Fibroblast of gingiva (primary cell): Measurements from ENCODE around the gene MYO7B.

Experiments
- DNase-seq: peaks from one replicate; pipeline ENCODE4 v3.0.0-alpha.2; 2011; ENCODE audit warnings: low read depth

The MYO7B gene

DNA sequence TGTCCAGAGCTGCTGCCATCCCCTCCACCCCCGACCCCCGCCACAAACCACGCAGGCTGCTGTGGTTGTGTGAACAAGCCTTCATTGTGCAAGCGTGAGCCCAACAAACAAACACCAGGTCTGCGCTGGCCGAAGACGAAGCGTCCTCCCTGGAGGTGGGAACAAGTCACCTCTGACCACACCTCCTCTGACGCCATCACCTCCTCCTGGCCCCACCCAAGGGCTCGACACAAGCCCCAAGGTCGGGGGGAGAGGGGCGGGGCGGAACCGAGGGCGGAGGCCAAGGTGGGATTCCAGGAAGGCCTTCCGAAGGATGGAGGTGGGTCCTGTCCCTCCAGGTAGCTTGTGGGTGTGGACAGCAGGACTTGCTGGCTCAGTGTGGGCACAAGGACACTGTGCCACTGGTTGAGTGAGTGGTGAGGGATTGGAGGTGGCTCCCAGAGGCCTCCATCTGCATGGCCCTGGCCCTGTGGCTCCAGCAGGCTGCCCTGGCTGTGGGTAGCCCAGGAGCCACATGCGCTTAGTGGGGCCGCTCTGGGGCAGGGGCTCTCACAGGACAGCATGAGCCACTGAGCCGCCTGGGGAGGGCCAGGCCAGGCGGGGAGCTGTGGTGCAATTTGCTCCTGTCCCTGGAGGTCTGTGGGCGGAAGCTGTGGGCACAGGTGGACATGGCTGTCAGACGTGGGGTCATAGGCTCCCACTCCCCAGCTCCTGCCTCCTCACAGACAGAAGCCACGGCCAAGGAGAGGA, 103.1 kb downstream of the MYO7B start:
- DNase-seq: no peak

DNA sequence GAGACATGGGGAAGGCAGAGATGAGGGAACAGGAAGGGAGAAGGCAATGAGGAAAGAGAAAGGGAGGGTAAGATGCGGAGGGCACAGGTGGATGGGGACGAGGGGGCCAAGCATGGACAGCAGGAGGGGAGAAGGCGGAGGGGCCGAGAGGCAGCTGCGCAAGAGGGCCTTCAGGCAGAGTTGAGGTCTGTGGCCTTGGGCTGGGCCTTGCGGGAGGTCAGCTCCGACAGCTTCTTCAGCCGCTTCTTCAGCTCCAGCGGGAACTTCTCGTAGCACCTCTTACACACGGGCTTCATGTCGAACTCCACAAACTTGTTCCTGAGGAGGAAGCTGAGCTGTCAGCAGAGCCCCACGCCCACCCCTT, 103.6 kb downstream of the MYO7B start:
- no peak for DNase-seq

DNA sequence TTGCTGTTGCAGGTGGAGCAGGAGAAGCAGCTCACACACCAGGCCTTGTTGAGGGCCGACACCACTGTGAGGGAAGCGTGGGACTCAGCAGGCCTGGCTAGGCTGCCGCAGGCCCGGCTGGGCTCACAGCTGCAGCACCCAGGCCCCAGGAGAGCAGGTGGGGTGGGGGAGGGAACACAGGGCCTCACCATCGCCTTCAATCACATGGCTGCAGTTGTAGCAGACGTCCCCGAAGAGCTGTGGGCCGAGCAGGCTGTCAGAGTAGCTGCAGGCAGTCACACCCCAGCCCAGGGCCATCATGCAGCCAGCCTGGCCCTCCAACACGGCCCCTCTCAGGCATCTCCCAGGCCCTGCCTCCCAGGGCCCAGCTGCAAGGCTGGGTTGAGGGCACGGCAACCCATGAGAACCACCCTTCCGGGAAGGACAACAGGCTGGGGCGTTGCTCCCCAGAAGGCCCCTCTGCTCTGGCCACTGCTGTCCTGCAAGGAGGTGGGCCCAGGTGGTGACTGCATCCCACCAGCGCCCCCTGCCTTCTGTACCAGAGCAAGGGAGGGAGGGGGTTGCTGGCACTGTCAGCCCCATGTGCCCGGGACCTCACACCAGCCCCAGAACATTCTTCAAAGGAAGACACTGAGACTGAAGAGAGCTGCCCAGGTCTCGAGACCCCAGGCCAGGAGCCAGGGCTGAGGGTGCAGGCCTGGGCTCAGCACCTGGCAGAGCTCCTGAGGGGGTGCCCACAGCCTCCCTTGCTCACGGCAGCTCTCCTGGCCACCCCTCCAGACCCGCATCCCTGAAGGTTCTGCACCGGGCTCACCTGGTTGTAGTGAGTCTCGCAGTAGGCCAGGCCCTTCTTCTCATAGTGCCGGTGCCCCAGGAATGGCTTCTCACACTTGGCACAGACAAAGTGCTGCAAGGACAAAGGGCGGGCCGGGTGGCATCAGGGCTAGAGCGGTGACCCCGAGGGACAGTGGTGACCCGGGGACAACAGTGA, 104.9 kb downstream of the MYO7B start:
- no peak for DNase-seq

DNA sequence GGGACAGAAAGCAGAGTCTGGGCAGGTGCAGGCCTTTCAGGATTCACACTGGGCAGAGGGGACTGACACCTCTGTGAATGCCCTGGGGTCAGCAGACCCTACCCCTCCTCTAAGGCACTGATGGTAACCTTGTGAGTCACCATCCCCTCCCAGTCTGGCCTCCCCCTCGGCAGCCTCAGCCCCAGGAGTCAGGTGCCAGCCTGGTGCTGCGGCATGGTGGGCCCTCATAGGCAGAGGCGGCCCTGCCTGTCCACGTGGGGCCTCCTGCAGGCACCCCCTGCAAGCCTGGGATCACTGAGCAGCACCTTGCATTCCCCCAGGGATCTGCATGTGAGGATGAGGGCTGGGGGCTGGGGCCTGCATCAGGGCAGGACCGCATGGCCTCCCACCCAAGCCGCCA, 105.7 kb downstream of the MYO7B start:
- DNase-seq: no peak

DNA sequence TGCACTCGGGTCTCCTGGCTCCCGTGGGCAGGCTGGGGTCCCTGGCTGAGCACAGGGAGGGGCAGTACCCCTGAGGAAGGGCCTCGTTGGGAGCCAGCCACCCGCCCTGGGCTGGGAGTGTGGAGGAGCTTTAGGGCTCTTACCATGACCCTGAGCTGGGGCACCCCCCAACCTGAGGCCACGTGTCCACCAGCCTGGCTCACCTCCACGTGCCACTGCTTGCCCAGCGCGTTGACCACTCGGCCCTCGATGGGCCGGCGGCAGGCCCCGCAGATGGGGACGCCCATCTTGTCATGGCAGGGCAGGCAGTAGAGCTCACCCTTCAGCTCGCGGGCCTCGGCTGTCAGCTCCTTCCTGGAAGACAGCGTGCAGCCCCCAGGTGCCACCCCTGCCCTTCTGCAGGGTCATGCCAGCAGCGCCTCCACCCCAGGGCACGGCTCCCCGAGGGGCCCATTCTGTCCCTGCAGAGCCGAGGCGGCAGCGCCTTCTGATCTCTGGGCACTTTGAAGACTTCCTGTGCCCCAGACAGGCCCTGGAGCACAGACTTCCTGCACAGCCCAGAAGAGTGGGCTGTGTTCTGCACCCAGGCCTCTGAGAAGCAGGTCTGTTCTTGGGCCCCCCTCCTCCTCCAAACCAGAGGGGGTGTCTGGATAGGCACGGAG, 106.5 kb downstream of the MYO7B start:
- no peak for DNase-seq

DNA sequence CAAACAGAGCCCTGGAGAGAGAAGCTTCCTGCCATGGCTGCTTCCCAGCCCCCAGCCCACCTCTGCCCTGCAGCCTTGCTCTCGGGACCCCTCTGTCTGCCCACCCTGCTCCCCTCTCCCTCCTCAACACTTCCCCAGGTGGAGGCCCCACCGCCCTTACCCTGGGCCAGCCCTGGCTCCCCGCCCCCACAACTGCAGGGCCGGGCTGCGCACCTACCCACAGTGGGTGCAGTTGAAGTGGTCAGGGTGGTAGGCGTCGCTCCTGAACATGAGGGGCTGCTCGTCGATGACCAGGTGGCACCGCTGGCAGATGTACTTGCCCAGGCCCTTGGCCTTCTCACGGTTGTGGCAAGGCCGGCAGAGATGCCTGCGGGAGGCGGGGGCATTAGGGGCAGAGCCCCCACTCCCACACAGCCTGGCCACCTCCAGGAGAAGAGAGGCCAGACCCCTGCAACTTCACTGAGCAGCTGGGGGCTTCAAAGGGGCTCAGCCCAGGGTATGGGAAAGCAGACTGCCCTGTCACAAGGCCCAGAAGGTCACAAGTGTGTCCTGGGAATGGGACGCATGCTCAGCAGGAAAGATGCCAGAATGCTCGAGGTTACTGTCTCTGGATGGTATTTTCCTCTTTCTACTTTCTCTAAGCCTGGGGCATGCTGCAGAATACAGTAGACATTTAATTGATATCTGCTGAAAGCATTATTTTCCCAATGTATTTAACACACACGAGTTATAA, 107.4 kb downstream of the MYO7B start:
- DNase-seq: no peak

DNA sequence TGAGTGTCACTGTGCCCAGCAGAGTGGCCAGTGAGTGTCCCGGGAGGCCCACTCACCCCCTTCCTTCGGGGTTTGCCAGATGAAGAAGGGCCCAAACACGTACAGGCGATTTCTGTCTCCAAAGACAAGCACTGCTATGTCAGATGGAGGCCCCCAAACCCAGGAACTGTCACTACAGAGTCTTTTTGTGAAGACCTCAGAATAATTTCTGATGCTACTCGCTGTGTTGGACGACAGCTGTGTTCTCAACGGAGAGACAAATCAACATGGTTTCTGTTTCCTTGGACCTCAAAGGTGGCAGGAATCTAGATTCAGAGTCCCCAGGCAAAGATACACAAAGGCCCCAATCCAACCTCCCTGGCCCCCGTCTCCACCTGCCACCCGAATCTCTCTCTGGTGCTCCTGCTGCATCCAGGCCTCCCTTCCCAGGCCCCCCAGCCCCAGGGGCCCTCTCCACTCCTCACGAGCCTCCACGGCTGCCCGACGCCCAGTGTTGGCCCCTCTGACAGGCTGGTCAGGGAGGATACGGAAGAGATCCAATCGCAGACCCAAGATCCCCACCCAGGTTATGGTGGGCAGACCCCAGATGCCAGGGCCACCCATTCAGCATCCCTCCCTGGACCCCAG, 108.1 kb downstream of the MYO7B start:
- no peak for DNase-seq

DNA sequence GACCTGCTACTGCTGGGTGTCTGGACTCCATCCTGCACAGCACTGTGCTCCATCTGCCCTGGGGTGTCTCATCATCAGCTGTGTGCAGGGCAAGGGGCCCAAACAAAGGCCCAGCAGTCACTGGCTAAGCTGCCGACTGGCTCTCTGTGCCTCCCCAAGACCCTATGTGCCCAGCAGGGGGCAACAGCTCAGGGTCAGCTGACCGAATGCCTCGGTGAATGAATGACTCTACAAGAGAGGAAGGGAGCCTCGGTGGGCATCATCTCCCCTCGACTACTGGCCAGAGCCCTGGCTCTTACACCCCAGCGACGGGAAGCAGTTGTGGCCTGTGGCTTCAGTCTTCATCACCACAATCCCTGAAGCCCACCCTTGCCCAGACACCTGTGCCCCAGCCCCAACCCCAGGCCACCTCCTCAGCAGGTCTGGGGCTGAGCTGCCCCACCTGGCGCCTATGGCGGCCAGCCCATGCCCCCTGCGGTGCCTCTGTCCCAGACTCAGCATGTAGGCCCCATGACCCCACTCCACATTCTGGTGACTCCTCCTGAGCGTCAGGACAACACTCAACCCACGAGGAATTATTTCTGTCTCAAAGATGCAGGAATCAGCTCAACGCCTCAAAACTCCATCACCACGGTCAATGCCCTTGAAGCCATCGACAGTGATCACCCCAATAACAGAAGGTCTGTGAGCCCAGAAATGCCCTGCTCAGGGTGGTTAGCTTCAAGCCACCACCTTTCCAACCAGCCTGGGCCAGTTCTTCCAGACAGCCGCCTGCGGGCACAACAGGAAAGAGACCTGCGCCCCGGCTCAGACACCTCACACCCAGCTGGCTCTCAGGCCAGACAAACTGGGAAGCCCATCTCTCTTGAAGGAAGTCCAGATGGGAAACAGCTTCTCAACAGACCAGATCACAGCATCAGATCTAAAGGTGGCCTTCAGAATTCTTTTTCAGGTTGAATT, 108.9 kb downstream of the MYO7B start:
- DNase-seq: no peak

DNA sequence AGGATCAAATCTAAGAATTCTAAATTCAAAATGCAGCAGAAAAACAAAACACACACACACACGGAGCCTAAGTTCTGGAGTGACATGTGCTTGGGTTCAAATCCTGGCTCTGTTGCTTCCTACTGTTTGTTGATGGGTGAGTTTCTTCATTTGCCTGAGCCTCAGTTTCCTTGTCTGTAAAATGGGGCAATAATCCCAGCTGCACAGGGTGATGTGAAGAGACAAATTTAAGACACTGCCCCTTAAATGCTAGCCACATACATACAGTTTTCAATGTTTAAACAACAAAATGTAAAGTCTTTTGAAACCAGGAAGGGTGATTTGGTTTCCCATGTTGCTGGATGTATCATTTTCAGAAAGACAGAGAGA, 109.5 kb downstream of the MYO7B start:
- no peak for DNase-seq

DNA sequence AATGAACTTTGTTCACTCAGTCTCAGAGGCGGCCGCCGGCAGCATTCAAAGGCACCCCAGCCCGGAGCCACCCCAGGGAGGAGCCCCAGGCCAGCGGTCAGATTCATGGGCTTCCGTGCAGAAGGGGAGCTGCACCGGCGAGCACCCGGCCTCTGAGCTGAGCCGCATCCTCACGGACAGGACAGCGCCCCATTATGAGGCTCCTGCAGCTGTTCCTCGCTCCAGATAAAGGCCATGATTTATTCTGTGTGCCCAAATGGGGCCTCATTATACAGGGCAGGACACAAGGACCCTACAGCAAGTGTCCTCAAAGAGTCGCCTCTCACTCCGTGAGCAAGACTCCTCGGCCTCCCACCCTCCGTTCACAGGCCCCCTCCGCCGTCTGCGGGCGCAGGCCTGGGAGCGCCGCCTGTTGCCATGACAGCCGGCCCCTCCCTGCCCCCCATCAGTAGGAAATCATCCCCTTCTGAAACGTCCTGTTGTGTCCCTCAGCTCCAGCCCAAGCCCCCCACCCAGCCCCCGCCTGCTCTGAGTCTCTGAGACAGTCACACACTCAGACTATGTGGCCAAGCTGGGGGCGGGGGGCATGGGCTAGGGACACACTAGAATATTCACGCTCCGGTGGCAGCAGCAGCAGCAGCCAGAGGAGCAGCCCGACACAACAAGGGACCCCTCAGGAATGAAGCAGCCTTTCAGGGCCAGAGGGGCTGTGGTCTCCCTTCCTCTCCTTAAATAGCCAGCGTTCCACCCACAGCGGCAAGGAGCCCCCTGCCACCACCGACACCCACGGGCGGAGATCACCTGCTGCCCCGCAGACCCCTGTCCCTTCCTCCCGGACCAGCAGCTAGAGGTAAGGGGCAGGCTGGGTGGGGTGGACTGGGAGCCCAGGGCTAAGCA, 110.2 kb downstream of the MYO7B start, which contains the start of gene GPR17:
TSS of gene GPR17 (plus strand) at position 759 of the 897 bp plus-strand sequence. CDS start 4,583 bp downstream, outside the sequence.
- DNase-seq: no peak

DNA sequence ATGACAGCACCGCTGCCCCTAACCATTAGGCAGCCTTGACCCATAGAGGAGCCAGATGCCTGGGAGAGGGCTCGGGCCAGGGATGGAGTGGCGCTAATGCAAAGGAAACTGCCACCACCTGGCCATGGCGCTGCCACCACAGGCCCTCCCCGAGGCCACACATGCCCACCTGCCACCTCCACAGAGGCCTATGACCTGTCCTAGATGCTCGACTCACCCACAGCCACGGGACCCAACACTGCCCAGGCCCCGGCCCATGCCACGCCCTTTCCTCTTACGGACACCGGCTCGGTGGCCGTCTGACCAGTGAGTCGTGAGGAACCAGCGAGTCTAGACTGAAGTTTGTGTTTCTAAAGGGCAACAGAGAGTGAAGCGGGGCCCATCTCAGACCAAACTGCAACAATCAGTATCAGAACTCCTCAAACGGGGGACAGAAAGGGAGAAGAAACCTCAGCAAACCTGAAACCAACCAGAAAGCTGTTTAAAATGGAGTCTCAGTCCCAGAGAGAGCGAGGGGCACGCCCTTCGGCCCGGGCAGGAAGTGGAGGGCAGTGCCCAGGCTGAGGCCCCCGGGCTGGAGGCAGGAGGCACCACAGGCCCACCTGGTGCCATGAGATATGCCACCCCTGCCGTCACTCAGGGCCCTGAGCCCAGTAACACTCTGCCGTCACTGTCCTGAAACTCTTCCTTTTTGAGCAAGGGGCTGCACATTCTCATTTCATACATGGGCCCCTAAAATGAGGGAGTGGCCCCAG, 111.2 kb downstream of the MYO7B start:
- DNase-seq: no peak

DNA sequence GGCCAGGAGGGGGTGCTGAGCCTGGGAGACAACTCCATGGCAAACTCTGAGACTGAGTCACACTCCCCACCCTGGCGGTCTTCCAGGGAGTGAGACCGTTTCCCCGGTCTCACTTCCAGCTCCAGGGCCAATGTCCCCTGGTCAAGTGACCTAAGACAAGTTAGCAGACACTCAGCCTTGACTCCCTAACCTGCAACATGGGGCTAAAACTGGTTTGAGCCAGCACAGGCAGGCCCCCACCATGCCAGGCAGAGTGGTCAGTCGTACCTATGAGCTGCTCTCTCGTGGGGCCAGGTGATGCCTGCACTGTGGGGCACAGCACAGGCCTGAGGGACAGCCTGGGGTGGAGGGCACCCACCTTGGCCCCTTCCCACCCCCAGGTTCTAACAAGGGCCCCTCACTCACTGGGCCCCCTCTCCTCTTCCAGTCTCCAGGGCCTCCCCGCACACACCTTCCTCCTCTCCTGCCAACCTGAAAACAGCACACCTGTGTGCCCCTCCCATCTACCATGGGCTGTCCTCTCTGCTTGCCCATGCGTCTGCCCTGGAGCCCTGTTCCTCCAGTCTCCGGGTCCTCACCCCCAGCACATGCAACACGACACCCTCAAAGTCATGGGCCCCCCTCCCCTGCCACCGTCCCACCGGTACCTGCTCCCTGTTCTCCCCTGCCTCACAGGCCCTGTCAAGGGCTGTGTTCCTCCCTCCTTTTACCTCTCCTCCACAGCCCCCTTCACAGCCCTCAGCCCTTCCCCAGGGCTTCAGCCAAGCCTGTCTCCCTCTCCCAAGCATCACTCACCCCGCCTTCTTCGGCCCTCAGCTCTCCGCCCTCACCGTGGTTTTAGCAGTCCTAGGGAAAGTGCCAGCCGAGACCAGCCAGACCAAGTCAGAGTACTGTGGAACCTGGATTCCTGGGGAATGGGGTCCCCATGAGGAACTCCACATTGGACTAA, 112.0 kb downstream of the MYO7B start:
- no peak for DNase-seq

DNA sequence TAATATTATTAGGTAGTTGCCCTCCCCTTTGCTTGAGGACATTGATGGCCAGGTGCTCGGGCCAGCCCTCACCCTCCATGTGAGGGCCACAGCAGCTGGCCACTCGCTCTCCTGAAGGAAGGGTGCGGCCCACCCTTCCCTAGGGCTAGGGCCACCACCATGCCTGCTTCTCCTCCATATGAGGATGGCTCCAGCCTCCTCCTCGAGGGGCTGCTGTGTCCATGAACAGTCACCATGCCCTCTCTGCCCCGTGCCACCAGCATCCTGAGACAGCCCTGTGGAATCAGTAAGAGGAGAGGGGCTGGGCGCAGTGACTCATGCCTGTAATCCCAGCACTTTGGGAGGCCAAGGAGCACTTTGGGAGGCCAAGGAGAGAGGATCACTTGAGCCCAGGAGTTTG, 112.8 kb downstream of the MYO7B start:
- no peak for DNase-seq

DNA sequence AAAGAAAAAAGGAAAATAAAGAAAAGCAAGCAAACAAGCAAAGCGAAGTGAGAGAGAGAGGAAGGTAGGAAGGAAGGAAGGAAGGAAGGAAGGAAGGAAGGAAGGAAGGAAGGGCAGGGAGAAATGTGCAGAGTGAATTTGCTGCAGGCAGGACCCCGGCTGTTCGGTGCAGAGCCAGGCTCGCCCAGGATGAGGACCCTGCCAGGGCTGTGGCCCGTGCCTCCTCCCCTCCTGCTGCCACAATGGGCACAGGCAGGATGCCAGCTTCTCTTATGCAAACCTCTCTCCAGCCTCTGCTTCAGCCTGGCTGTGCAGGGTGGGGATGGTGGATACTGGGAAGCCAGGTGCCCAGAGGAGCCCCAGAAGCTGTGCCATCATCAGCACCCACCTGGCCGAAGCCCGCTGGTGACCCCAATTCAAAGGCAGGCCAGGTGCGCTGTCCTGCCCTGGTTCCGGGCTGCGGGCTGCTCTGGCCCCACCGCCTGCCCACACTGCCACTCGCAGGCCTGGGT, 113.7 kb downstream of the MYO7B start:
- peak; percentile 21 for DNase-seq

DNA sequence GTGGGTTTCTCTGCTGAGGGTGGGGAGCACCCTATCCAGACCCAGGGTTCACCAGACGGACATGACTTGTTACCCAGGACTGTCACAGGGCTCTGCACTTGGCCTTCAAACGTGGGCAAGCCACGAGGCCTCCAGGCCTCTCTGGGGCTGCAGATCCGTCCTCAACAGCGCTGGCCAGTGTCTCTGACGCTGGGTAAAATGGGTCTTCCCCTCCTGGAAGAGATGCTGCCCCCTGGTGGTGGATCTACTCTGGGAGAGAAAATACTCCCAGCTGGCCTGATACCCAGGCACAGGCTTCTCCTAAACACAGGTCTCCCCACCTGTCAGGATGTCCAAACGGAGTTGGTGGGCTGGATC, 114.2 kb downstream of the MYO7B start:
- peak; percentile 70 for DNase-seq

DNA sequence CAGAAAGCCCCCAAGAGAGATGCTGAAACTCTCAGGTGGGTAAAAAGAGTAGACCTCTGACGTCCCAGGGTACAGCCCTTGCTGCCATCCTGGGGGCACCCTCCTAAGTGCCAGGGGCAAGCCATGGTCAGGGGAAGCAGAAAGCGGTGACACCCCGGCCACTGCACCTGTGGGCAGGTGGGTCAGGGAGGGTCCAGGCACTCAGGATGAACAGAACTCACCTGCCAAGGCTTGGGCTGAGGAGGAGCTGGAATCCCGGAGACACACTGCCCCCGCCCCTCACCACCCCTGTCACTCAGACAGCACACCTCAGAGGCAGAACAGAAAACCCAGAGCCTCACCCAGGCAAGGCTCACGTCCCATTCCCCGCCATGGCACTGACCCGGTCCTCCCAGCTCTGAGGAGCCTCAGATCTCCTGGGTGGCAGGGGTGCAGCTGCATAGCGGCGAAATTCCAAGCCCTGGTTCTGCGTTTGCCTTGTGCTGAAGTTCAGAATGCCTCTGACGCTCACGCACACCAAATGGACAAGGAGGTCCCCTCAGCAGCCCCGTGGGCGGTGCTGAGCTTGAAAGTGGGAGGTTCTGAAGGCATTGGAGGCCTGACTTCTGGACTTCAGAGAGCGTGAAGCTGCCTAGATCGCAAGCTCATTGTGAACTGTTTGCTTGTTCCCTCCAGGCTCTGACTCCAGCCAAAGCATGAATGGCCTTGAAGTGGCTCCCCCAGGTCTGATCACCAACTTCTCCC, 114.7 kb downstream of the MYO7B start:
- DNase-seq: no peak
